Measurements from ENCODE around the gene AGBL5. TPM values are rescaled to one million over a fixed set of nuclear protein-coding genes. Genes with fewer than 3 reads are reported as not detected.

AGBL5 gene
- total and polyA plus RNA-seq, 2 donors (not counting 1 experiment from before 2014, with no cell fraction given): 19.8 to 20.9 TPM

GRCh38 chr2:27040282-27040681 is 11.2 kb upstream of the AGBL5 start:
- Histone ChIP-seq H3K79me2 (ENCODE audit: control insufficient read depth, insufficient read depth, low read length) (peaks cover 3% of the 10 kb centered on the region), H3K4me1 (ENCODE audit: control insufficient read depth, extremely low read depth, insufficient read depth, low read length) (peaks cover 2% of the 10 kb centered on the region), H3K27ac (ENCODE audit: insufficient read depth, low read length) (no peak overlapping the region), H3K9me3 (ENCODE audit: control insufficient read depth, insufficient read depth, low read depth, low read length) (no peaks in the 10 kb centered on the region), H3K36me3 (ENCODE audit: control insufficient read depth, insufficient read depth, low read length) (peaks cover 47% of the 10 kb centered on the region), H2AFZ (ENCODE audit: low read length) (no peak overlapping the region), H3K27me3 (ENCODE audit: control insufficient read depth, insufficient read depth, low read length) (no peaks in the 10 kb centered on the region), H3K4me3 (replicated peaks in 1 of 4; ENCODE audit: control extremely low read depth in 1 of 4, insufficient read depth in 1 of 4, low read depth in 3 of 4, low read length in 4 of 4) (no peak overlapping the region), H3K9ac (ENCODE audit: insufficient read depth, low read length) (no peak overlapping the region), H4K20me1 (ENCODE audit: control insufficient read depth, extremely low read depth, insufficient read depth, low read length) (no peaks in the 10 kb centered on the region), H3K4me2 (ENCODE audit: extremely low read depth, insufficient read depth, low read length) (no peak overlapping the region)
- TF ChIP-seq EZH2 (IDR thresholded peaks at IDR 0.05; ENCODE audit: low read length, missing control alignments): no peak
- TF ChIP-seq CTCF (conservative IDR thresholded peaks at IDR 0.05 in 1 of 2, IDR thresholded peaks at IDR 0.05 in 1 of 2; ENCODE audit: low read depth in 1 of 2, low read length in 2 of 2): no peak
- DNase-seq (ENCODE audit: low read depth in 2 of 2): no peak

DNA sequence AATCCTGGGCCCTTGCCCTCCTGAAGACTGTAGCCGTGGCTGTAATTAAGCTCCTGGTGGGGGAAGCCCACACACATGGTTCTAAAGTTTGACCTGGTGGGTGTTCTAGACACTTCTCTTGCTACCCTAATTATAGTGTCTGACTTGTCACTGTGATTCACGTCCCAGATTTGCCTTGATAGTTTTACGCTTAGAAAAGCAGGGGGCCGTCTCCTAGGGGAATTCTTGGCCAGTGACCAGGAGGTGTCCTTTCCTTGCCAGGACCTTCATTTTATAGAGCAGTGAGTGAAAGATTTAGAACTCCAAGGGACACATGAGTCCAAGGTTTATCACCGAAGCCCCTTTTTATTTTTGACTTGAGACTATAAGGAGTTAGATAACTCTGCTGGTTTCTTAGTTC is 9.7 kb upstream of the AGBL5 start:
- Histone ChIP-seq H4K20me1 (ENCODE audit: control insufficient read depth, extremely low read depth, insufficient read depth, low read length) (no peaks in the 10 kb centered on the region), H2AFZ (ENCODE audit: low read length) (no peak overlapping the region), H3K4me1 (ENCODE audit: control insufficient read depth, extremely low read depth, insufficient read depth, low read length) (peaks cover 2% of the 10 kb centered on the region), H3K4me2 (ENCODE audit: extremely low read depth, insufficient read depth, low read length) (no peak overlapping the region), H3K4me3 (replicated peaks in 1 of 4; ENCODE audit: control extremely low read depth in 1 of 4, insufficient read depth in 1 of 4, low read depth in 3 of 4, low read length in 4 of 4) (no peak overlapping the region), H3K9ac (ENCODE audit: insufficient read depth, low read length) (no peak overlapping the region), H3K36me3 (ENCODE audit: control insufficient read depth, insufficient read depth, low read length) (peaks cover 36% of the 10 kb centered on the region), H3K79me2 (ENCODE audit: control insufficient read depth, insufficient read depth, low read length) (no peaks in the 10 kb centered on the region), H3K27me3 (ENCODE audit: control insufficient read depth, insufficient read depth, low read length) (no peaks in the 10 kb centered on the region), H3K9me3 (ENCODE audit: control insufficient read depth, insufficient read depth, low read depth, low read length) (no peaks in the 10 kb centered on the region), H3K27ac (ENCODE audit: insufficient read depth, low read length) (no peak overlapping the region)
- peak in 1 of 2 donors; percentile 50 for DNase-seq (ENCODE audit: low read depth in 2 of 2)
- TF ChIP-seq EZH2 (IDR thresholded peaks at IDR 0.05; ENCODE audit: low read length, missing control alignments) (no peak), CTCF (conservative IDR thresholded peaks at IDR 0.05 in 1 of 2, IDR thresholded peaks at IDR 0.05 in 1 of 2; ENCODE audit: low read depth in 1 of 2, low read length in 2 of 2) (no peak)

GRCh38 chr2:27042159-27042661 is 9.3 kb upstream of the AGBL5 start:
- peaks cover 2% of the 10 kb centered on the region for H3K4me1 ChIP-seq (ENCODE audit: control insufficient read depth, extremely low read depth, insufficient read depth, low read length)
- TF ChIP-seq CTCF (conservative IDR thresholded peaks at IDR 0.05 in 1 of 2, IDR thresholded peaks at IDR 0.05 in 1 of 2; ENCODE audit: low read depth in 1 of 2, low read length in 2 of 2) (no peak), EZH2 (IDR thresholded peaks at IDR 0.05; ENCODE audit: low read length, missing control alignments) (no peak)
- H4K20me1 ChIP-seq (ENCODE audit: control insufficient read depth, extremely low read depth, insufficient read depth, low read length): no peaks in the 10 kb centered on the region
- no peak overlapping the region for H3K4me2 ChIP-seq (ENCODE audit: extremely low read depth, insufficient read depth, low read length)
- no peak overlapping the region for H3K9ac ChIP-seq (ENCODE audit: insufficient read depth, low read length)
- DNase-seq (ENCODE audit: low read depth in 2 of 2): no peak
- H3K36me3 ChIP-seq (ENCODE audit: control insufficient read depth, insufficient read depth, low read length): peaks cover 32% of the 10 kb centered on the region
- H3K9me3 ChIP-seq (ENCODE audit: control insufficient read depth, insufficient read depth, low read depth, low read length): no peaks in the 10 kb centered on the region
- H3K79me2 ChIP-seq (ENCODE audit: control insufficient read depth, insufficient read depth, low read length): no peaks in the 10 kb centered on the region
- no peak overlapping the region for H3K4me3 ChIP-seq (replicated peaks in 1 of 4; ENCODE audit: control extremely low read depth in 1 of 4, insufficient read depth in 1 of 4, low read depth in 3 of 4, low read length in 4 of 4)
- H3K27ac ChIP-seq (ENCODE audit: insufficient read depth, low read length): no peak overlapping the region
- H3K27me3 ChIP-seq (ENCODE audit: control insufficient read depth, insufficient read depth, low read length): no peaks in the 10 kb centered on the region
- no peak overlapping the region for H2AFZ ChIP-seq (ENCODE audit: low read length)

Measured in fibroblast of lung (primary cell).